MM.1S (cell line): ENCODE data around the gene ABCB10.

ENCODE experiments used
- EZH2 ChIP-seq: fragments of 300-600 bp; sonication (generic); optimal IDR thresholded peaks from 2 replicates; pipeline ENCODE3; 2017; ENCODE audit warnings: low read depth, mild to moderate bottlenecking, antibody characterized with exemption, low read length, mixed read lengths
- EZH2phosphoT487 ChIP-seq: fragments of 300-600 bp; sonication (generic); IDR thresholded peaks from 2 replicates; pipeline ENCODE4 v1.6.1; 2018; ENCODE audit warnings: antibody characterized with exemption, low read length
- TF ChIP-seq, protein P1 (sequence below): fragments of 300-600 bp; sonication (generic); IDR thresholded peaks from 2 replicates; pipeline ENCODE4 v1.5.1; 2016; ENCODE audit warnings: antibody characterized with exemption, low read length, mixed read lengths

GRCh38 chr1:229582715-229583114 is 24.2 kb upstream of the ABCB10 start:
- TF ChIP-seq, protein P1, sequence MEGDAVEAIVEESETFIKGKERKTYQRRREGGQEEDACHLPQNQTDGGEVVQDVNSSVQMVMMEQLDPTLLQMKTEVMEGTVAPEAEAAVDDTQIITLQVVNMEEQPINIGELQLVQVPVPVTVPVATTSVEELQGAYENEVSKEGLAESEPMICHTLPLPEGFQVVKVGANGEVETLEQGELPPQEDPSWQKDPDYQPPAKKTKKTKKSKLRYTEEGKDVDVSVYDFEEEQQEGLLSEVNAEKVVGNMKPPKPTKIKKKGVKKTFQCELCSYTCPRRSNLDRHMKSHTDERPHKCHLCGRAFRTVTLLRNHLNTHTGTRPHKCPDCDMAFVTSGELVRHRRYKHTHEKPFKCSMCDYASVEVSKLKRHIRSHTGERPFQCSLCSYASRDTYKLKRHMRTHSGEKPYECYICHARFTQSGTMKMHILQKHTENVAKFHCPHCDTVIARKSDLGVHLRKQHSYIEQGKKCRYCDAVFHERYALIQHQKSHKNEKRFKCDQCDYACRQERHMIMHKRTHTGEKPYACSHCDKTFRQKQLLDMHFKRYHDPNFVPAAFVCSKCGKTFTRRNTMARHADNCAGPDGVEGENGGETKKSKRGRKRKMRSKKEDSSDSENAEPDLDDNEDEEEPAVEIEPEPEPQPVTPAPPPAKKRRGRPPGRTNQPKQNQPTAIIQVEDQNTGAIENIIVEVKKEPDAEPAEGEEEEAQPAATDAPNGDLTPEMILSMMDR, result no peak
- TF ChIP-seq EZH2phosphoT487, result no peak
- no peak for TF ChIP-seq EZH2
